HCT116 (cell line): ENCODE data around the gene HBA1. TPM values are rescaled to one million over a fixed set of nuclear protein-coding genes. Genes with fewer than 3 reads are reported as not detected.
A peak's percentile ranks its signal among the peaks of the same experiment; 100 is the strongest.

ENCODE experiments used
- ATAC-seq: fragments of 200-7000 bp; cut with Tn5 transposase; 2 replicates; pipeline ENCODE4 v1.9.1; 2020; ENCODE audit warnings: mild to moderate bottlenecking, moderate library complexity
- BruUV-seq: library from RNA; stranded (reverse); fragments of 400-500 nt; replicated peaks from 2 replicates; lab custom pipeline; 2021; lab: Mats Ljungman, UMichigan
- CTCF ChIA-PET: fragments of 300-600 bp; sonication (Branson Sonifier 250); formaldehyde crosslinking; loops from one replicate; lab custom pipeline; 2021; ENCODE audit warnings: antibody characterized with exemption; lab: Charles Lee
- POLR2A ChIA-PET: fragments of 300-600, 350-600 bp; sonication (Branson Sonifier 250); formaldehyde crosslinking; loops from one replicate; lab custom pipeline; 2021; ENCODE audit warnings: antibody characterized with exemption; lab: Charles Lee
- RAD21 ChIA-PET, 2 experiments: fragments of 300-600 bp; sonication (Branson Sonifier 250); formaldehyde crosslinking; loops; one replicate each; lab custom pipeline; 2023; ENCODE audit warnings: low total read pairs in 2 of 2; ENCODE audit not compliant: uncharacterized antibody in 2 of 2, unreplicated experiment in 2 of 2, low non-redundant PET in 1 of 2; lab: Charles Lee
- DNase-seq: peaks from one replicate; pipeline ENCODE4 v3.0.0-alpha.2; 2010; ENCODE audit warnings: low read depth, low spot score
- H2AFZ ChIP-seq: fragments of 200-600 bp; shearing (Covaris generic), sonication (generic); 2 replicates; pipeline ENCODE4 v1.6.1; 2017; ENCODE audit warnings: low read depth, mixed run types, mixed read lengths, antibody characterized with exemption, low read length; ENCODE audit not compliant: poor library complexity, severe bottlenecking
- H3K27ac ChIP-seq: 2 replicates; pipeline ENCODE4 v1.5.1; 2012; ENCODE audit warnings: low read depth, low read length
- H3K27me3 ChIP-seq: fragments of 200-600 bp; sonication (generic); 2 replicates; pipeline ENCODE4 v1.6.1; 2016; ENCODE audit warnings: mixed run types, low read length, mixed read lengths; ENCODE audit not compliant: insufficient read depth
- H3K36me3 ChIP-seq, 2 experiments: fragments of 200-500 bp in 1 of 2; fragments of 200-600 bp in 1 of 2; sonication (Bioruptor generic) in 1 of 2; sonication (generic) in 1 of 2; 2 replicates each; pipeline versions ENCODE4 v1.5.1 to v1.6.1; 2014 to 2016; ENCODE audit warnings: low read length in 2 of 2, inconsistent platforms in 1 of 2, mixed read lengths in 1 of 2, mixed run types in 1 of 2; ENCODE audit not compliant: insufficient read depth in 2 of 2, control insufficient read depth in 1 of 2
- H3K4me1 ChIP-seq, 2 experiments: fragments of 200-600 bp in 1 of 2; sonication (generic) in 1 of 2; 2 replicates each; pipeline versions ENCODE4 v1.5.1 to v1.6.1; 2012 to 2017; ENCODE audit warnings: low read length in 2 of 2, inconsistent platforms in 1 of 2, mild to moderate bottlenecking in 1 of 2, mixed read lengths in 1 of 2, mixed run types in 1 of 2, moderate library complexity in 1 of 2; ENCODE audit not compliant: insufficient read depth in 2 of 2, control insufficient read depth in 1 of 2
- H3K4me2 ChIP-seq: fragments of 200-600 bp; sonication (generic); 2 replicates; pipeline ENCODE4 v1.6.1; 2017; ENCODE audit warnings: mixed run types, low read length, mixed read lengths
- H3K4me3 ChIP-seq, 2 experiments: fragments of 200-600 bp in 1 of 2; sonication (generic) in 1 of 2; replicated peaks in 1 of 2; 2 replicates each; pipeline ENCODE4 v1.5.1; 2011 to 2016; ENCODE audit warnings: low read length in 2 of 2, control low read depth in 1 of 2, low read depth in 1 of 2, mild to moderate bottlenecking in 1 of 2, mixed read lengths in 1 of 2, mixed run types in 1 of 2
- H3K79me2 ChIP-seq: fragments of 200-600 bp; sonication (generic); 2 replicates; pipeline ENCODE4 v1.6.1; 2017; ENCODE audit warnings: mild to moderate bottlenecking, mixed run types, low read length, moderate library complexity, mixed read lengths; ENCODE audit not compliant: insufficient read depth
- H3K9ac ChIP-seq: fragments of 200-600 bp; sonication (generic); 2 replicates; pipeline ENCODE4 v1.6.1; 2016; ENCODE audit warnings: low read length, mixed read lengths
- H3K9me2 ChIP-seq: fragments of 200-600 bp; sonication (generic), shearing (Covaris generic); 2 replicates; pipeline ENCODE4 v1.6.1; 2017; ENCODE audit warnings: mixed run types, mild to moderate bottlenecking, moderate library complexity; ENCODE audit not compliant: insufficient read depth
- H3K9me3 ChIP-seq, 2 experiments: fragments of 200-500 bp in 1 of 2; fragments of 200-600 bp in 1 of 2; sonication (Bioruptor generic) in 1 of 2; sonication (generic) in 1 of 2; 2 replicates each; pipeline ENCODE4 v1.6.1; 2014 to 2017; ENCODE audit warnings: low read length in 2 of 2, mixed read lengths in 2 of 2, inconsistent platforms in 1 of 2, low read depth in 1 of 2, mild to moderate bottlenecking in 1 of 2, mixed run types in 1 of 2, moderate library complexity in 1 of 2; ENCODE audit not compliant: control insufficient read depth in 1 of 2, insufficient read depth in 1 of 2
- H4K20me1 ChIP-seq: fragments of 200-600 bp; sonication (generic), shearing (Covaris generic); 2 replicates; pipeline ENCODE4 v1.6.1; 2017; ENCODE audit warnings: mixed run types, mild to moderate bottlenecking, moderate library complexity; ENCODE audit not compliant: insufficient read depth
- CEBPB ChIP-seq: IDR thresholded peaks from 2 replicates; pipeline ENCODE4 v1.6.1; 2012; ENCODE audit warnings: low read depth
- EGR1 ChIP-seq: IDR thresholded peaks from 2 replicates; pipeline ENCODE4 v1.6.1; 2012; ENCODE audit warnings: low read depth
- FOSL1 ChIP-seq: IDR thresholded peaks from 2 replicates; pipeline ENCODE4 v1.6.1; 2012; ENCODE audit warnings: low read depth
- JUND ChIP-seq: IDR thresholded peaks from 2 replicates; pipeline ENCODE4 v1.6.1; 2012
- POLR2A ChIP-seq: IDR thresholded peaks from 2 replicates; pipeline ENCODE4 v1.7.0; 2011; ENCODE audit warnings: borderline replicate concordance; ENCODE audit not compliant: insufficient read depth, insufficient read length; ENCODE audit errors: extremely low read depth
- SIN3A ChIP-seq: IDR thresholded peaks from 2 replicates; pipeline ENCODE4 v1.6.1; 2012; ENCODE audit warnings: low read depth
- SP1 ChIP-seq: IDR thresholded peaks from 2 replicates; pipeline ENCODE4 v1.6.1; 2012; ENCODE audit warnings: low read depth
- TCF7L2 ChIP-seq: IDR thresholded peaks from 2 replicates; pipeline ENCODE4 v1.7.0; 2011; ENCODE audit warnings: borderline replicate concordance, inconsistent platforms; ENCODE audit not compliant: insufficient read depth, insufficient read length; ENCODE audit errors: extremely low read depth
- ZFX ChIP-seq: fragments of 450-650 bp; IDR thresholded peaks from 2 replicates; pipeline ENCODE4 v1.6.1; 2017
- ZNF274 ChIP-seq: fragments of 200-500 bp; sonication (Bioruptor generic); IDR thresholded peaks from 2 replicates; pipeline ENCODE4 v1.6.1; 2014; ENCODE audit warnings: mild to moderate bottlenecking, low read depth, low read length, inconsistent platforms
- intact Hi-C: fragments of 100-400 bp; cut with micrococcal nuclease; formaldehyde crosslinking; loops from 2 replicates; pipeline ENCODE4 v1.10.0; 2022
- total RNA-seq: library from RNA; stranded (reverse); gene quantifications from one replicate; pipeline ENCODE4 v1.2.1, GENCODE V29; 2021; ENCODE audit not compliant: unreplicated experiment
- TF ChIP-seq, protein P1 (sequence below), 3 experiments: fragments of 200-600 bp in 1 of 3; sonication (generic) in 1 of 3; IDR thresholded peaks in 2 of 3; conservative IDR thresholded peaks in 1 of 3; 2 replicates each; pipeline ENCODE4 v1.5.1; 2012 to 2017; ENCODE audit warnings: low read depth in 2 of 3, low read length in 2 of 3, antibody characterized with exemption in 1 of 3, borderline replicate concordance in 1 of 3, control low read depth in 1 of 3, mild to moderate bottlenecking in 1 of 3, mixed read lengths in 1 of 3, mixed run types in 1 of 3, moderate library complexity in 1 of 3; ENCODE audit not compliant: insufficient read depth in 1 of 3
- TF ChIP-seq, protein P2 (sequence below): IDR thresholded peaks from 2 replicates; pipeline ENCODE4 v1.6.1; 2011; ENCODE audit warnings: mild to moderate bottlenecking, low read length, moderate library complexity; ENCODE audit not compliant: insufficient replicate concordance; ENCODE audit errors: extremely low read depth
- TF ChIP-seq, protein P3 (sequence below): IDR thresholded peaks from 2 replicates; pipeline ENCODE4 v1.6.1; 2012; ENCODE audit warnings: low read depth

HBA1 gene
- total RNA-seq, 1 experiment from 2014 or later = 4.9 TPM

DNA sequence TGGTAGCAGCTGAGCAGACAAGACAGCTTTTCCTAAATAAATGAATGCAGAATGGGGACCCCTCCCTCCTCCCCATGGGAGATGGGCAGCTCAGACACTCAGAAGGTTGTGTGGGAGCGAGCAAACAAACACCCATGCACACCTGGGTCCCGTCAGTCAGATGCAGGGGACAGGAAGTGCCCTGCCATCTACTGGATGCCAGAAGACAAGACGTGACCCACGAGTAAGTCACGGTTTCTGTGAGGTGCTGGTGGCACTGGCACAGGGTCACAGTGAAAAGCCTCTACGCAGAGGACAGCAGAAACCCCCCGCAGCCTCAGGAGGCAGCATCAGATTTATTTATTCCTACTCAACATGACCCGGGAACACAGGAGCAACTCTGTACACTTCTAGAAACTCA lies 12.2 kb downstream of the HBA1 start:
- Histone ChIP-seq H3K79me2 (no peaks in the 10 kb centered on the region), H3K27me3 (no peaks in the 10 kb centered on the region), H3K36me3 (peaks cover 0 to 7% of the 10 kb centered on the region in 2 experiments), H2AFZ (no peak overlapping the region), H4K20me1 (no peaks in the 10 kb centered on the region), H3K4me2 (no peak overlapping the region), H3K9me2 (no peaks in the 10 kb centered on the region), H3K4me1 (no peaks in the 10 kb centered on the region), H3K9me3 (no peaks in the 10 kb centered on the region), H3K27ac (no peak overlapping the region), H3K9ac (no peak overlapping the region), H3K4me3 (no peak overlapping the region)
- ATAC-seq (peak; percentile 62; the same call in 1 of the 2 replicates), DNase-seq (no peak)
- intact Hi-C loops = no loop called here
- ChIA-PET POLR2A (no interaction called here), RAD21 (no interaction called here), CTCF (interaction anchor here (0.7 kb wide), 1 partner anchor 115 kb away, joined by 5 read pairs; no protein-coding TSS in a partner anchor)
- TSS peak; percentile 31 for BruUV-seq
- TF ChIP-seq, protein P1, sequence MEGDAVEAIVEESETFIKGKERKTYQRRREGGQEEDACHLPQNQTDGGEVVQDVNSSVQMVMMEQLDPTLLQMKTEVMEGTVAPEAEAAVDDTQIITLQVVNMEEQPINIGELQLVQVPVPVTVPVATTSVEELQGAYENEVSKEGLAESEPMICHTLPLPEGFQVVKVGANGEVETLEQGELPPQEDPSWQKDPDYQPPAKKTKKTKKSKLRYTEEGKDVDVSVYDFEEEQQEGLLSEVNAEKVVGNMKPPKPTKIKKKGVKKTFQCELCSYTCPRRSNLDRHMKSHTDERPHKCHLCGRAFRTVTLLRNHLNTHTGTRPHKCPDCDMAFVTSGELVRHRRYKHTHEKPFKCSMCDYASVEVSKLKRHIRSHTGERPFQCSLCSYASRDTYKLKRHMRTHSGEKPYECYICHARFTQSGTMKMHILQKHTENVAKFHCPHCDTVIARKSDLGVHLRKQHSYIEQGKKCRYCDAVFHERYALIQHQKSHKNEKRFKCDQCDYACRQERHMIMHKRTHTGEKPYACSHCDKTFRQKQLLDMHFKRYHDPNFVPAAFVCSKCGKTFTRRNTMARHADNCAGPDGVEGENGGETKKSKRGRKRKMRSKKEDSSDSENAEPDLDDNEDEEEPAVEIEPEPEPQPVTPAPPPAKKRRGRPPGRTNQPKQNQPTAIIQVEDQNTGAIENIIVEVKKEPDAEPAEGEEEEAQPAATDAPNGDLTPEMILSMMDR (IDR thresholded peaks at IDR 0.05 in 2 of 3, conservative IDR thresholded peaks at IDR 0.05 in 1 of 3; ENCODE audit: borderline replicate concordance in 1 of 3, insufficient read depth in 1 of 3, low read depth in 2 of 3, low read length in 2 of 3) = peak in 2 of 3 experiments; percentile 23 to 34; a peak in 2 of 6 replicates
- no peak for TF ChIP-seq POLR2A

DNA sequence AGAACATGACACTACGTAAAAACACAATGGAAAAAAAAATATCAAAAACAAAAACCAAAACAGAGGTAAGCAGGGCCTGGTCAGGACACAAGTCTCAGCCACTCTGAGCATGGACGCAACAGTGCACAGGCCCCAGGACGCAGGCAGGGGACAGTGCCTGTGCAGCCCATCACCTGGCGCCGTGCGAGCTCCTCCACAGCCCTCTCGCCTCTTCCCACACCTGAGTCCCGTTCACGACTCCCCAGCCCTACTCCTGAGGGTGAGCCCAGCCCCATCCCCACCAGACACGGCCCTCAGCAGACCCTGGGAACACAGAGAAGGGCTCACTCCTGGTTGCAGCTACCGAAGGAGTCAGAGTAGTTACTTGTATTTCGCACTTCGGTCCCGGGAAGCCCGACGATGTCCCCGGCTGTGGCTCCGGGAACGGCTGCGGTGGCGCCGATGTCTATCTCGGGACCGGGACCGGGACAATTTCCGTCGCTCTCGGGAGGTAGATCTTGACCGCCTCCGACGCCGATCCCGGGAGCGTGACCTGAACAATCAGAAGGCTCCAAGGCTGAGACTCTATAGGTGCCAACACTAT lies 13.2 kb downstream of the HBA1 start:
- ChIA-PET CTCF (no interaction called here), POLR2A (no interaction called here), RAD21 (no interaction called here)
- Histone ChIP-seq H3K4me1 (no peaks in the 10 kb centered on the region), H3K36me3 (peaks cover 0 to 7% of the 10 kb centered on the region in 2 experiments), H3K9me2 (no peaks in the 10 kb centered on the region), H4K20me1 (no peaks in the 10 kb centered on the region)
- intact Hi-C loops = no loop called here
- TF ChIP-seq FOSL1 (no peak), CEBPB (no peak), JUND (no peak), TCF7L2 (no peak), SIN3A (no peak), ZNF274 (no peak), SP1 (no peak), EGR1 (no peak), ZFX (no peak)
- TF ChIP-seq, protein P2, sequence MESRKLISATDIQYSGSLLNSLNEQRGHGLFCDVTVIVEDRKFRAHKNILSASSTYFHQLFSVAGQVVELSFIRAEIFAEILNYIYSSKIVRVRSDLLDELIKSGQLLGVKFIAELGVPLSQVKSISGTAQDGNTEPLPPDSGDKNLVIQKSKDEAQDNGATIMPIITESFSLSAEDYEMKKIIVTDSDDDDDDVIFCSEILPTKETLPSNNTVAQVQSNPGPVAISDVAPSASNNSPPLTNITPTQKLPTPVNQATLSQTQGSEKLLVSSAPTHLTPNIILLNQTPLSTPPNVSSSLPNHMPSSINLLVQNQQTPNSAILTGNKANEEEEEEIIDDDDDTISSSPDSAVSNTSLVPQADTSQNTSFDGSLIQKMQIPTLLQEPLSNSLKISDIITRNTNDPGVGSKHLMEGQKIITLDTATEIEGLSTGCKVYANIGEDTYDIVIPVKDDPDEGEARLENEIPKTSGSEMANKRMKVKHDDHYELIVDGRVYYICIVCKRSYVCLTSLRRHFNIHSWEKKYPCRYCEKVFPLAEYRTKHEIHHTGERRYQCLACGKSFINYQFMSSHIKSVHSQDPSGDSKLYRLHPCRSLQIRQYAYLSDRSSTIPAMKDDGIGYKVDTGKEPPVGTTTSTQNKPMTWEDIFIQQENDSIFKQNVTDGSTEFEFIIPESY = no peak
- TF ChIP-seq, protein P3, sequence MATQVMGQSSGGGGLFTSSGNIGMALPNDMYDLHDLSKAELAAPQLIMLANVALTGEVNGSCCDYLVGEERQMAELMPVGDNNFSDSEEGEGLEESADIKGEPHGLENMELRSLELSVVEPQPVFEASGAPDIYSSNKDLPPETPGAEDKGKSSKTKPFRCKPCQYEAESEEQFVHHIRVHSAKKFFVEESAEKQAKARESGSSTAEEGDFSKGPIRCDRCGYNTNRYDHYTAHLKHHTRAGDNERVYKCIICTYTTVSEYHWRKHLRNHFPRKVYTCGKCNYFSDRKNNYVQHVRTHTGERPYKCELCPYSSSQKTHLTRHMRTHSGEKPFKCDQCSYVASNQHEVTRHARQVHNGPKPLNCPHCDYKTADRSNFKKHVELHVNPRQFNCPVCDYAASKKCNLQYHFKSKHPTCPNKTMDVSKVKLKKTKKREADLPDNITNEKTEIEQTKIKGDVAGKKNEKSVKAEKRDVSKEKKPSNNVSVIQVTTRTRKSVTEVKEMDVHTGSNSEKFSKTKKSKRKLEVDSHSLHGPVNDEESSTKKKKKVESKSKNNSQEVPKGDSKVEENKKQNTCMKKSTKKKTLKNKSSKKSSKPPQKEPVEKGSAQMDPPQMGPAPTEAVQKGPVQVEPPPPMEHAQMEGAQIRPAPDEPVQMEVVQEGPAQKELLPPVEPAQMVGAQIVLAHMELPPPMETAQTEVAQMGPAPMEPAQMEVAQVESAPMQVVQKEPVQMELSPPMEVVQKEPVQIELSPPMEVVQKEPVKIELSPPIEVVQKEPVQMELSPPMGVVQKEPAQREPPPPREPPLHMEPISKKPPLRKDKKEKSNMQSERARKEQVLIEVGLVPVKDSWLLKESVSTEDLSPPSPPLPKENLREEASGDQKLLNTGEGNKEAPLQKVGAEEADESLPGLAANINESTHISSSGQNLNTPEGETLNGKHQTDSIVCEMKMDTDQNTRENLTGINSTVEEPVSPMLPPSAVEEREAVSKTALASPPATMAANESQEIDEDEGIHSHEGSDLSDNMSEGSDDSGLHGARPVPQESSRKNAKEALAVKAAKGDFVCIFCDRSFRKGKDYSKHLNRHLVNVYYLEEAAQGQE = no peak
- TF ChIP-seq, all 23 proteins: peak for 0
- Histone ChIP-seq H3K4me2 (no peak overlapping the region), H3K9ac (no peak overlapping the region), H2AFZ (no peak overlapping the region), H3K79me2 (no peaks in the 10 kb centered on the region), H3K9me3 (no peaks in the 10 kb centered on the region), H3K27me3 (no peaks in the 10 kb centered on the region), H3K27ac (no peak overlapping the region), H3K4me3 (no peak overlapping the region)
- no TSS peak for BruUV-seq
- ATAC-seq = no peak
- DNase-seq = no peak
